Neuronal stem cell (in vitro differentiated cells): ENCODE results near the gene TMEFF1.

Source experiments
- DNase-seq: peaks from one replicate; pipeline ENCODE4 v3.0.0-alpha.2; 2013; ENCODE audit warnings: low spot score
- H2AFZ ChIP-seq: one replicate; pipeline ENCODE4 v1.6.1; 2013; ENCODE audit warnings: mild to moderate bottlenecking, low read length, inconsistent platforms
- H2AK5ac ChIP-seq: 2 replicates; pipeline ENCODE4 v1.6.1; 2013; ENCODE audit warnings: low read depth, mild to moderate bottlenecking, inconsistent platforms, low read length, moderate library complexity, mixed read lengths
- H2BK120ac ChIP-seq: 2 replicates; pipeline ENCODE4 v1.6.1; 2013; ENCODE audit warnings: low read depth, mild to moderate bottlenecking, inconsistent platforms, low read length, moderate library complexity, mixed read lengths
- H2BK12ac ChIP-seq: one replicate; pipeline ENCODE4 v1.6.1; 2013; ENCODE audit warnings: low read length, inconsistent platforms
- H2BK15ac ChIP-seq: 2 replicates; pipeline ENCODE4 v1.6.1; 2013; ENCODE audit warnings: mild to moderate bottlenecking, low read length, inconsistent platforms, mixed read lengths
- H2BK5ac ChIP-seq: one replicate; pipeline ENCODE4 v1.6.1; 2013; ENCODE audit warnings: inconsistent platforms, mild to moderate bottlenecking, low read length, moderate library complexity
- H3K14ac ChIP-seq: one replicate; pipeline ENCODE4 v1.6.1; 2013; ENCODE audit warnings: low read length, inconsistent platforms
- H3K18ac ChIP-seq: 2 replicates; pipeline ENCODE4 v1.6.1; 2013; ENCODE audit warnings: low read length, inconsistent platforms
- H3K23ac ChIP-seq: 2 replicates; pipeline ENCODE4 v1.6.1; 2013; ENCODE audit warnings: low read depth, mild to moderate bottlenecking, mixed read lengths, low read length, inconsistent platforms; ENCODE audit not compliant: poor library complexity
- H3K27ac ChIP-seq: replicated peaks from 3 replicates; pipeline ENCODE4 v1.5.1; 2013; ENCODE audit warnings: low read length, inconsistent platforms
- H3K27me3 ChIP-seq, 3 experiments: 2 replicates each; pipeline ENCODE4 v1.6.1; 2013; ENCODE audit warnings: low read length in 3 of 3, mild to moderate bottlenecking in 2 of 3, inconsistent platforms in 1 of 3, low read depth in 1 of 3, mixed read lengths in 1 of 3, moderate library complexity in 1 of 3; ENCODE audit not compliant: control insufficient read depth in 3 of 3, insufficient read depth in 3 of 3
- H3K36me3 ChIP-seq, 2 donors: replicated peaks in 1 of 2; 2 replicates each; pipeline ENCODE4 v1.6.1; 2013; ENCODE audit warnings: low read length in 2 of 2; ENCODE audit not compliant: control insufficient read depth in 2 of 2, insufficient read depth in 2 of 2
- H3K4ac ChIP-seq: 2 replicates; pipeline ENCODE4 v1.6.1; 2013; ENCODE audit warnings: inconsistent platforms, mild to moderate bottlenecking, low read length, moderate library complexity
- H3K4me1 ChIP-seq, 2 donors: 1 replicate in 1 of 2; 2 replicates in 1 of 2; pipeline ENCODE4 v1.6.1; 2013; ENCODE audit warnings: low read length in 2 of 2, low read depth in 1 of 2; ENCODE audit not compliant: control insufficient read depth in 2 of 2, insufficient read depth in 1 of 2
- H3K4me2 ChIP-seq: one replicate; pipeline ENCODE4 v1.6.1; 2013; ENCODE audit warnings: mild to moderate bottlenecking, low read length, inconsistent platforms; ENCODE audit not compliant: insufficient read depth, poor library complexity, severe bottlenecking
- H3K4me3 ChIP-seq, 2 donors: 2 replicates each; pipeline ENCODE4 v1.5.1; 2013; ENCODE audit warnings: low read length in 2 of 2, mild to moderate bottlenecking in 2 of 2, inconsistent platforms in 1 of 2, moderate library complexity in 1 of 2
- H3K79me1 ChIP-seq: one replicate; pipeline ENCODE4 v1.6.1; 2013; ENCODE audit warnings: low read depth, mild to moderate bottlenecking, inconsistent platforms, low read length, moderate library complexity
- H3K9ac ChIP-seq: one replicate; pipeline ENCODE4 v1.6.1; 2013; ENCODE audit warnings: mild to moderate bottlenecking, low read depth, low read length, inconsistent platforms; ENCODE audit not compliant: poor library complexity
- H3K9me3 ChIP-seq, 2 donors: replicated peaks in 1 of 2; 2 replicates each; pipeline versions ENCODE3 to v1.6.1; 2013; ENCODE audit warnings: low read length in 2 of 2, mild to moderate bottlenecking in 2 of 2, inconsistent platforms in 1 of 2, low read depth in 1 of 2, mixed read lengths in 1 of 2, moderate library complexity in 1 of 2; ENCODE audit not compliant: control insufficient read depth in 2 of 2, insufficient read depth in 1 of 2
- H4K8ac ChIP-seq: one replicate; pipeline ENCODE4 v1.6.1; 2013; ENCODE audit warnings: low read depth, mild to moderate bottlenecking, inconsistent platforms, low read length, moderate library complexity
- H4K91ac ChIP-seq: one replicate; pipeline ENCODE4 v1.6.1; 2013; ENCODE audit warnings: low read length, low read depth, mild to moderate bottlenecking, inconsistent platforms; ENCODE audit not compliant: poor library complexity
- WGBS, 2 donors: extraction: QIAGEN DNeasy Blood & Tissue Kit; methylation state at CpG; one replicate each; pipeline ENCODE4 v1.1.7; 2013; ENCODE audit warnings: missing lambda C conversion rate in 2 of 2, mixed read lengths in 1 of 2; ENCODE audit not compliant: insufficient read length in 2 of 2, insufficient replicate concordance in 1 of 2; ENCODE audit errors: extremely low coverage in 2 of 2; 5-methylcytosine and 5-hydroxymethylcytosine counted together

TMEFF1 gene

GRCh38 chr9:100466829-100467221, 6.1 kb upstream of the TMEFF1 start:
- Histone ChIP-seq H3K23ac (no peak overlapping the region), H3K4me3 (no peak overlapping the region), H3K36me3 (no peaks in the 10 kb centered on the region), H3K18ac (no peak overlapping the region), H3K9me3 (no peaks in the 10 kb centered on the region), H3K79me1 (no peaks in the 10 kb centered on the region), H3K4me1 (peaks cover 4% of the 10 kb centered on the region in 2 donors), H2BK15ac (no peak overlapping the region), H3K4ac (no peak overlapping the region), H2AK5ac (no peak overlapping the region), H2AFZ (no peak overlapping the region), H3K4me2 (no peak overlapping the region), H3K27ac (no peak overlapping the region), H2BK12ac (no peak overlapping the region), H2BK120ac (no peak overlapping the region), H4K8ac (no peak overlapping the region), H2BK5ac (no peak overlapping the region), H3K14ac (no peak overlapping the region), H4K91ac (no peak overlapping the region), H3K9ac (no peak overlapping the region), H3K27me3 (no peaks in the 10 kb centered on the region)
- WGBS, 2 donors: no CpG with 5 or more reads among the region's 1 CpG
- no peak for DNase-seq

GRCh38 chr9:100468041-100468440, 4.9 kb upstream of the TMEFF1 start:
- H2BK12ac ChIP-seq: no peak overlapping the region
- no CpG with 5 or more reads among the region's 6 CpGs for WGBS, 2 donors

GRCh38 chr9:100472268-100472667, 681 bp upstream of the TMEFF1 start:
- no peak overlapping the region for H2BK12ac ChIP-seq
- no peak overlapping the region for H3K4ac ChIP-seq
- H3K9me3 ChIP-seq: no peaks in the 10 kb centered on the region
- no peak overlapping the region for H2BK5ac ChIP-seq
- no peak overlapping the region for H3K9ac ChIP-seq
- H3K27ac ChIP-seq: peak overlapping the region; percentile 60
- no CpG with 5 or more reads among the region's 3 CpGs for WGBS, 2 donors
- peaks cover 0 to 2% of the 10 kb centered on the region in 2 donors for H3K36me3 ChIP-seq
- peak overlapping the region in 1 of 2 donors; percentile 83 for H3K4me3 ChIP-seq
- H2BK15ac ChIP-seq: no peak overlapping the region
- H3K4me2 ChIP-seq: no peak overlapping the region
- H3K79me1 ChIP-seq: peaks cover 4% of the 10 kb centered on the region
- H3K4me1 ChIP-seq: peaks cover 12 to 17% of the 10 kb centered on the region in 2 donors
- H2BK120ac ChIP-seq: no peak overlapping the region
- H2AFZ ChIP-seq: peak overlapping the region; percentile 89
- H3K23ac ChIP-seq: no peak overlapping the region
- H2AK5ac ChIP-seq: no peak overlapping the region
- no peak overlapping the region for H3K14ac ChIP-seq
- H3K27me3 ChIP-seq: no peaks in the 10 kb centered on the region
- H3K18ac ChIP-seq: no peak overlapping the region
- H4K91ac ChIP-seq: no peak overlapping the region
- no peak for DNase-seq
- no peak overlapping the region for H4K8ac ChIP-seq

More at GRCh38 chr9:100468041-100468440, 4.9 kb upstream of the TMEFF1 start:
- no peak overlapping the region for H3K18ac ChIP-seq
- H3K79me1 ChIP-seq: no peaks in the 10 kb centered on the region
- H3K9me3 ChIP-seq: no peaks in the 10 kb centered on the region
- H3K4me3 ChIP-seq: no peak overlapping the region
- no peak overlapping the region for H3K4ac ChIP-seq
- DNase-seq: no peak
- no peak overlapping the region for H3K9ac ChIP-seq
- H2AFZ ChIP-seq: no peak overlapping the region
- H3K27me3 ChIP-seq: no peaks in the 10 kb centered on the region
- no peak overlapping the region for H2AK5ac ChIP-seq
- H2BK15ac ChIP-seq: no peak overlapping the region
- no peak overlapping the region for H3K23ac ChIP-seq
- no peak overlapping the region for H2BK5ac ChIP-seq
- no peak overlapping the region for H4K91ac ChIP-seq
- H4K8ac ChIP-seq: no peak overlapping the region
- no peak overlapping the region for H3K4me2 ChIP-seq
- H3K36me3 ChIP-seq: no peaks in the 10 kb centered on the region
- H3K14ac ChIP-seq: no peak overlapping the region
- H2BK120ac ChIP-seq: no peak overlapping the region
- peaks cover 8 to 9% of the 10 kb centered on the region in 2 donors for H3K4me1 ChIP-seq
- H3K27ac ChIP-seq: no peak overlapping the region

GRCh38 chr9:100473276-100474081, 530 bp downstream of the TMEFF1 start:
- Histone ChIP-seq H3K36me3 (peaks cover 0 to 11% of the 10 kb centered on the region in 2 donors), H3K4me3 (peak overlapping the region; percentile 83 to 100), H3K27ac (peak overlapping the region; percentile 90), H3K4me1 (peaks cover 14 to 17% of the 10 kb centered on the region in 2 donors), H3K14ac (peak overlapping the region; percentile 100), H4K91ac (peak overlapping the region; percentile 85), H2AK5ac (peak overlapping the region; percentile 100), H3K18ac (peak overlapping the region; percentile 100), H2BK15ac (peak overlapping the region; percentile 100), H3K23ac (peak overlapping the region; percentile 98), H2AFZ (peak overlapping the region; percentile 89), H3K9ac (peak overlapping the region; percentile 99), H2BK5ac (peak overlapping the region; percentile 99), H3K4ac (peak overlapping the region; percentile 99), H3K27me3 (no peaks in the 10 kb centered on the region), H4K8ac (peak overlapping the region; percentile 65), H3K4me2 (peak overlapping the region; percentile 65), H2BK120ac (peak overlapping the region; percentile 99), H3K9me3 (peaks cover 2 to 3% of the 10 kb centered on the region in 2 donors), H3K79me1 (peaks cover 4% of the 10 kb centered on the region), H2BK12ac (peak overlapping the region; percentile 46)
- no CpG with 5 or more reads among the region's 108 CpGs for WGBS, 2 donors
- DNase-seq: peak; percentile 46
